Measurements from ENCODE around the gene USP51. TPM values are rescaled to one million over a fixed set of nuclear protein-coding genes. Genes with fewer than 3 reads are reported as not detected.

The USP51 gene
- total and polyA plus RNA-seq, 2 of the 13 experiments (the other 11 are each of a cell fraction or from before 2014, with no cell fraction given): not detected

DNA sequence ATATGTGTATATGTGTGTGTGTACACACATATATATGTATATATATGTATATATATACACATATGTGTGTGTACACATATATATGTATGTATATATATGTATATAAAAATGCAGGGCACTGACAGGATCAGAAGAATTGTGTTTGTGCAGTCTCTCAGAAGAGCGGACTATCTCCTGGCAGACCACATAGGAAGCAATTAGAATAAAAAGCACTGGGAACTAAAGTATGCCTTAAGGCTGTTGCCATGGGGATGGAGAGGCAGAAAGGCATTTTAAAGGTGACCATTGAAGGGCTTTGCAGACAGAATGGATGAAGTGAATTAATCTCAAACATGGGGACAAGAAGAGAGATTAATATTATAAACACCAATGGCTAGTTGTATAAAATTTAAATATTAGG, 33.7 kb upstream of the USP51 start:
- ATAC-seq: no peak
- Histone ChIP-seq H3K4me1 (ENCODE audit: insufficient read depth, low read length) (no peaks in the 10 kb centered on the region), H3K79me2 (ENCODE audit: insufficient read depth, low read length) (no peaks in the 10 kb centered on the region), H3K9me3 (ENCODE audit: low read length) (no peaks in the 10 kb centered on the region), H3K36me3 (replicated peaks in 1 of 2; ENCODE audit: control insufficient read depth in 1 of 2, insufficient read depth in 2 of 2, low read length in 2 of 2) (no peaks in the 10 kb centered on the region), H3K9ac (ENCODE audit: insufficient read depth, low read depth, low read length) (no peak overlapping the region), H3K27me3 (ENCODE audit: control insufficient read depth in 1 of 2, insufficient read depth in 2 of 2, low read length in 2 of 2) (no peaks in the 10 kb centered on the region), H4K20me1 (ENCODE audit: insufficient read depth, low read length) (no peaks in the 10 kb centered on the region), H3K4me3 (replicated peaks in 1 of 3; ENCODE audit: insufficient read depth in 1 of 3, low read depth in 2 of 3, low read length in 3 of 3) (no peak overlapping the region), H3K4me2 (ENCODE audit: low read depth, low read length) (no peak overlapping the region), H2AFZ (ENCODE audit: low read length) (no peak overlapping the region), H3K27ac (ENCODE audit: extremely low read length, insufficient read depth, low read length) (no peak overlapping the region)
- BruUV-seq (replicated peaks): no TSS peak
- no peak for FAIRE-seq
- DNase-seq (ENCODE audit: low spot score): no peak
- no CpG with 5 or more reads among the region's 1 CpG for WGBS (ENCODE audit: low lambda C conversion rate)
- CTCF ChIA-PET (ENCODE audit: low intra/inter-chr PET ratio, low total read pairs): no interaction called here
- POLR2A ChIA-PET: no interaction called here
- in situ Hi-C loops (cut with HindIII; ENCODE audit: extremely low pct_ligation_motif_present, low pct_unique_long_range_greater_than_20kb) (no loop called here), intact Hi-C loops (cut with micrococcal nuclease; ENCODE audit: unreplicated experiment) (no loop called here)
- TF ChIP-seq RAD51 (IDR thresholded peaks at IDR 0.05; ENCODE audit: borderline replicate concordance) (no peak), KDM2A (CRISPR knock-in tag; IDR thresholded peaks at IDR 0.05; ENCODE audit: borderline replicate concordance, low read depth) (no peak), HDAC2 (CRISPR knock-in tag; IDR thresholded peaks at IDR 0.05) (no peak), ZNF7 (CRISPR knock-in tag; IDR thresholded peaks at IDR 0.05) (no peak), ZSCAN25 (CRISPR knock-in tag; IDR thresholded peaks at IDR 0.05) (no peak), ZNF780A (CRISPR knock-in tag; IDR thresholded peaks at IDR 0.05) (no peak), NKX3-1 (CRISPR knock-in tag; IDR thresholded peaks at IDR 0.05) (no peak), KLF12 (CRISPR knock-in tag; IDR thresholded peaks at IDR 0.05; ENCODE audit: borderline replicate concordance) (no peak), BCL6 (CRISPR knock-in tag; IDR thresholded peaks at IDR 0.05) (no peak), ZNF160 (CRISPR knock-in tag; IDR thresholded peaks at IDR 0.05) (no peak), ERF (CRISPR knock-in tag; IDR thresholded peaks at IDR 0.05) (no peak), ZNF446 (CRISPR knock-in tag; IDR thresholded peaks at IDR 0.05) (no peak), TFAP4 (IDR thresholded peaks at IDR 0.05; ENCODE audit: borderline replicate concordance, low read depth) (no peak), MAZ (IDR thresholded peaks at IDR 0.05; ENCODE audit: borderline replicate concordance, low read depth, low read length) (no peak), MAZ (CRISPR knock-in tag; IDR thresholded peaks at IDR 0.05; ENCODE audit: low read depth) (no peak), MTA1 (CRISPR knock-in tag; IDR thresholded peaks at IDR 0.05; ENCODE audit: borderline replicate concordance) (no peak), TBX3 (IDR thresholded peaks at IDR 0.05; ENCODE audit: borderline replicate concordance) (no peak), JARID2 (CRISPR knock-in tag; IDR thresholded peaks at IDR 0.05; ENCODE audit: insufficient replicate concordance) (no peak)
- TF ChIP-seq, protein P1, sequence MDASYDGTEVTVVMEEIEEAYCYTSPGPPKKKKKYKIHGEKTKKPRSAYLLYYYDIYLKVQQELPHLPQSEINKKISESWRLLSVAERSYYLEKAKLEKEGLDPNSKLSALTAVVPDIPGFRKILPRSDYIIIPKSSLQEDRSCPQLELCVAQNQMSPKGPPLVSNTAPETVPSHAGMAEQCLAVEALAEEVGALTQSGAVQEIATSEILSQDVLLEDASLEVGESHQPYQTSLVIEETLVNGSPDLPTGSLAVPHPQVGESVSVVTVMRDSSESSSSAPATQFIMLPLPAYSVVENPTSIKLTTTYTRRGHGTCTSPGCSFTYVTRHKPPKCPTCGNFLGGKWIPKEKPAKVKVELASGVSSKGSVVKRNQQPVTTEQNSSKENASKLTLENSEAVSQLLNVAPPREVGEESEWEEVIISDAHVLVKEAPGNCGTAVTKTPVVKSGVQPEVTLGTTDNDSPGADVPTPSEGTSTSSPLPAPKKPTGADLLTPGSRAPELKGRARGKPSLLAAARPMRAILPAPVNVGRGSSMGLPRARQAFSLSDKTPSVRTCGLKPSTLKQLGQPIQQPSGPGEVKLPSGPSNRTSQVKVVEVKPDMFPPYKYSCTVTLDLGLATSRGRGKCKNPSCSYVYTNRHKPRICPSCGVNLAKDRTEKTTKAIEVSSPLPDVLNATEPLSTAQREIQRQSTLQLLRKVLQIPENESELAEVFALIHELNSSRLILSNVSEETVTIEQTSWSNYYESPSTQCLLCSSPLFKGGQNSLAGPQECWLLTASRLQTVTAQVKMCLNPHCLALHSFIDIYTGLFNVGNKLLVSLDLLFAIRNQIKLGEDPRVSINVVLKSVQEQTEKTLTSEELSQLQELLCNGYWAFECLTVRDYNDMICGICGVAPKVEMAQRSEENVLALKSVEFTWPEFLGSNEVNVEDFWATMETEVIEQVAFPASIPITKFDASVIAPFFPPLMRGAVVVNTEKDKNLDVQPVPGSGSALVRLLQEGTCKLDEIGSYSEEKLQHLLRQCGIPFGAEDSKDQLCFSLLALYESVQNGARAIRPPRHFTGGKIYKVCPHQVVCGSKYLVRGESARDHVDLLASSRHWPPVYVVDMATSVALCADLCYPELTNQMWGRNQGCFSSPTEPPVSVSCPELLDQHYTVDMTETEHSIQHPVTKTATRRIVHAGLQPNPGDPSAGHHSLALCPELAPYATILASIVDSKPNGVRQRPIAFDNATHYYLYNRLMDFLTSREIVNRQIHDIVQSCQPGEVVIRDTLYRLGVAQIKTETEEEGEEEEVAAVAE (CRISPR knock-in tag; IDR thresholded peaks at IDR 0.05; ENCODE audit: borderline replicate concordance): no peak

All from HepG2 (cell line).